Smooth muscle cell (in vitro differentiated cells): Measurements from ENCODE around the gene MEX3A. TPM values are rescaled to one million over a fixed set of nuclear protein-coding genes. Genes with fewer than 3 reads are reported as not detected.

Experiments
- DNase-seq: peaks from one replicate; lab custom pipeline; 2025; ENCODE audit not compliant: unreplicated experiment; lab: John Stamatoyannopoulos, UW
- H2AFZ ChIP-seq: fragments of 200-600 bp; sonication (generic); 2 replicates; pipeline ENCODE4 v1.6.0; 2016; ENCODE audit warnings: antibody characterized with exemption, low read depth, mild to moderate bottlenecking
- H3F3A ChIP-seq: fragments of 200-600 bp; sonication (generic); 2 replicates; pipeline ENCODE4 v1.6.0; 2017; ENCODE audit warnings: antibody characterized with exemption, low read depth
- H3K27ac ChIP-seq: fragments of 200-600 bp; sonication (generic); 2 replicates; pipeline ENCODE4 v1.5.1; 2016; ENCODE audit warnings: low read depth, mild to moderate bottlenecking
- H3K27me3 ChIP-seq: fragments of 200-600 bp; sonication (generic); 2 replicates; pipeline ENCODE4 v1.6.1; 2016; ENCODE audit warnings: low read depth, mild to moderate bottlenecking
- H3K36me3 ChIP-seq: fragments of 200-600 bp; sonication (generic); 2 replicates; pipeline ENCODE4 v1.5.1; 2016; ENCODE audit warnings: low read depth
- H3K4me1 ChIP-seq: fragments of 200-600 bp; sonication (generic); 2 replicates; pipeline ENCODE4 v1.5.1; 2016; ENCODE audit warnings: low read depth
- H3K4me2 ChIP-seq: fragments of 200-600 bp; sonication (generic); 2 replicates; pipeline ENCODE4 v1.6.0; 2016; ENCODE audit warnings: mild to moderate bottlenecking
- H3K4me3 ChIP-seq: fragments of 200-600 bp; sonication (generic); 2 replicates; pipeline ENCODE4 v1.5.1; 2016; ENCODE audit warnings: mild to moderate bottlenecking
- H3K79me2 ChIP-seq: fragments of 200-600 bp; sonication (generic); 2 replicates; pipeline ENCODE4 v1.6.0; 2016; ENCODE audit warnings: low read depth, mild to moderate bottlenecking
- H3K9ac ChIP-seq: fragments of 200-600 bp; sonication (generic); 2 replicates; pipeline ENCODE4 v1.6.0; 2016; ENCODE audit warnings: low read depth
- H3K9me3 ChIP-seq: fragments of 200-600 bp; sonication (generic); replicated peaks from 2 replicates; pipeline ENCODE4 v1.5.1; 2016; ENCODE audit warnings: low read depth
- H4K20me1 ChIP-seq: fragments of 200-600 bp; sonication (generic); 2 replicates; pipeline ENCODE4 v1.6.0; 2016; ENCODE audit warnings: low read depth
- WGBS: methylation state at CpG from one replicate; pipeline ENCODE4 v1.1.7; 2016; ENCODE audit warnings: low lambda C conversion rate; 5-methylcytosine and 5-hydroxymethylcytosine counted together
- polyA plus RNA-seq: library from polyadenylated mRNA; unstranded; fragments of >200 nt; fragmentation: Nextera tagmentation; extraction: Ambion mirVana; gene quantifications from 2 replicates; pipeline ENCODE4 v1.2.1, GENCODE V29; 2016
- total RNA-seq: library from RNA; depleted of rRNA; stranded (reverse); fragments of >200 nt; gene quantifications from 2 replicates; pipeline ENCODE4 v1.2.3, GENCODE V29; 2014
- TF ChIP-seq, protein P1 (sequence below): fragments of 200-600 bp; sonication (generic); IDR thresholded peaks from 2 replicates; pipeline ENCODE4 v1.5.1; 2017; ENCODE audit warnings: borderline replicate concordance, mild to moderate bottlenecking, antibody characterized with exemption; ENCODE audit not compliant: insufficient read depth, poor library complexity, severe bottlenecking

The MEX3A gene
- total and polyA plus RNA-seq, 2 experiments from 2014 or later: 10.5 to 13.8 TPM

DNA sequence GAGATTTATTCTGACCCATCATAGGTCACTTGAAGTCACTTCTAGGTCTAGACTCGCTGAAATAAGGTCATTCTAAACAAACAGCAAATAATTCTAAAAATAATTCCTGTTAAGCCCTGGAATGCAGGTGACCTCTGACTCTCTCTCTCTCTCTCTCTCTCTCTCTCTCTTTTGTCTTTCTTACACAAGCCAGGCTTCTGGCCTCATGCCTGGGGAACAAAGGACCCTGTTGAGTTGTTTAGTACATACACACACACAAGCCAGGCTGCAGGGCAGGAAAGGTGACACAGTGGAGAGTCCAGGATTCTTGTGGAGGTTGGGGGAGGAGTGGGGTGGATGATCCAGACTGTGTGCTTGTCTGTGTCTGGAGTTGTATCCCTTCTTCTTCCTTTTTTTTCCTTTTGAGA lies 4.0 kb upstream of the MEX3A start:
- TF ChIP-seq, protein P1, sequence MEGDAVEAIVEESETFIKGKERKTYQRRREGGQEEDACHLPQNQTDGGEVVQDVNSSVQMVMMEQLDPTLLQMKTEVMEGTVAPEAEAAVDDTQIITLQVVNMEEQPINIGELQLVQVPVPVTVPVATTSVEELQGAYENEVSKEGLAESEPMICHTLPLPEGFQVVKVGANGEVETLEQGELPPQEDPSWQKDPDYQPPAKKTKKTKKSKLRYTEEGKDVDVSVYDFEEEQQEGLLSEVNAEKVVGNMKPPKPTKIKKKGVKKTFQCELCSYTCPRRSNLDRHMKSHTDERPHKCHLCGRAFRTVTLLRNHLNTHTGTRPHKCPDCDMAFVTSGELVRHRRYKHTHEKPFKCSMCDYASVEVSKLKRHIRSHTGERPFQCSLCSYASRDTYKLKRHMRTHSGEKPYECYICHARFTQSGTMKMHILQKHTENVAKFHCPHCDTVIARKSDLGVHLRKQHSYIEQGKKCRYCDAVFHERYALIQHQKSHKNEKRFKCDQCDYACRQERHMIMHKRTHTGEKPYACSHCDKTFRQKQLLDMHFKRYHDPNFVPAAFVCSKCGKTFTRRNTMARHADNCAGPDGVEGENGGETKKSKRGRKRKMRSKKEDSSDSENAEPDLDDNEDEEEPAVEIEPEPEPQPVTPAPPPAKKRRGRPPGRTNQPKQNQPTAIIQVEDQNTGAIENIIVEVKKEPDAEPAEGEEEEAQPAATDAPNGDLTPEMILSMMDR: no peak
- 50% methylated on average over 1 of the region's 1 CpG for WGBS
- H3K9ac ChIP-seq: no peak overlapping the region
- no peak overlapping the region for H2AFZ ChIP-seq
- H4K20me1 ChIP-seq: peaks cover 50% of the 10 kb centered on the region
- H3K4me3 ChIP-seq: no peak overlapping the region
- DNase-seq: no peak
- H3K9me3 ChIP-seq: no peaks in the 10 kb centered on the region
- H3K79me2 ChIP-seq: peaks cover 62% of the 10 kb centered on the region
- H3K36me3 ChIP-seq: no peaks in the 10 kb centered on the region
- no peaks in the 10 kb centered on the region for H3K27me3 ChIP-seq
- H3K4me1 ChIP-seq: peaks cover 37% of the 10 kb centered on the region
- peaks cover 5% of the 10 kb centered on the region for H3F3A ChIP-seq
- H3K27ac ChIP-seq: peak overlapping the region; percentile 69
- no peak overlapping the region for H3K4me2 ChIP-seq

DNA sequence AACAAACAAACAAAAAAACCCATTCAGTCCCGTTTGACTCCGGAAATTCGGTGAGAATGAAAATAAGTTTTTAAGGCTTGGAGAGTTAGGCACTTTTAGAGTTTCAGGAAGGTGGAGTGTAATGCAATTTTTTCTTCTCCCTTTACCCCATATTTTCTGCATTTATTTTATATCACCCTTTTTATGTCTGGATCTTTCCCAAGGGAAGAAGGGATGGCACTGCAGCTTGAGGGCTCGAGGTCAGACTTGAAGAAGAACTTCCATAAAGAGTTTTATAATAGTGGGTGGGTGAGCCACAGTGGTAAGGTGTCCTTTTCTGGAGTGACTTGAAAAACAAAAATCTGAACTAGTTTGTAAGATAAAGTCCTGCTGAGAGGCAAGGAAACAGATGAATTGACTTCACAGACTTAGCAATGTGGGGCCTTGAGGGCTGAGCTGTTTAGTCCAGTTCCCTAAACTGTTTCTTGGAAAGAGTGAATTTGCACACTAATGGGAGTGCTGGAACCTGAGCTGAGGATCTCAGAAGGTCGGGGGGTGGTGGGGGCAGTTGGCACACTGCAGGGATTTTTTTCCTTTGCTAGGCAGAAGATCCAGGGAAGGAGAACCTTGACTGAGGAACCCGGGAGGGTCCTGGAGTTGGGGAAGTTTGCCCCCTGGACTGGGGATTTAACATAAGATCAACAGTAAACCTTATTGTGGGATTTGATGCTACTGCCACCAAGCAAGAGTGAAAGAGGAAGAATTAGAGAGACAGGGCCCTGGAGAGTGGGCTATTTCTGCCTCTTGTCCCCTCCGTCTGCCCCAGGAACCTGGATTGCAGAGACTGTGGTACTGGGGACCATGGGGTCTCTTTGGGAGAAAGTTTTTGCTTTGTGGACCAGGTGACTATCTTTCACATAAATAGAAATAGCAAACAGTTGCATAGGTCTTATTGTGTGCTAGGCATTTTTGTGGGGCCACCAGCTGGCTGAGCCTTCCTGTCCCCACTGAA lies 1.8 kb upstream of the MEX3A start:
- DNase-seq: no peak
- Histone ChIP-seq H3K27me3 (no peaks in the 10 kb centered on the region), H3K9me3 (no peaks in the 10 kb centered on the region), H3K9ac (peak overlapping the region; percentile 74), H3K4me3 (peak overlapping the region; percentile 93), H4K20me1 (peaks cover 54% of the 10 kb centered on the region), H3F3A (peaks cover 9% of the 10 kb centered on the region), H2AFZ (no peak overlapping the region), H3K4me2 (peak overlapping the region; percentile 100), H3K79me2 (peaks cover 82% of the 10 kb centered on the region), H3K27ac (peak overlapping the region; percentile 56), H3K36me3 (no peaks in the 10 kb centered on the region), H3K4me1 (peaks cover 49% of the 10 kb centered on the region)
- TF ChIP-seq, protein P1: no peak
- 33% methylated on average over 7 of the region's 7 CpGs for WGBS

DNA sequence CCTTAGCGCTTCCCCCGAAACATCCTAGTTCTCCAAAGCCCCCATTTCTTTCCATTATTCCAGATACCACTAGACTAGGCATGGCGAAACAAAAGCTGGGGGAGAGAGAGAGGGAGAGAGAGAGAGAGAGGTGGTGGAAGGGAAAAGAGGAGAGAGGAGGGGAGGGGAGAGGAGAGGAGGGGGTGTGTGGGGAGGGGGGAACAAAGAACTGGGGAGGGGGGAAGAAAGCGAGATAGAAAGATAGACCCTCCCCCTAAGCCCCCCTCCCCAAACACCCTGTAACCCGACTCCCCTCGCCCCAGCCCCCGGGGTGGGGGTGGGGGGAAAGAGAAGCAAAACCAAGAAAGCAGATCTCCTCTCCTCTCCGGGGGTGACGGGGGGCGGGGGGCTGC lies 352 bp downstream of the MEX3A start:
- Histone ChIP-seq H3K4me2 (peak overlapping the region; percentile 100), H3K79me2 (peaks cover 77% of the 10 kb centered on the region), H2AFZ (no peak overlapping the region), H3K4me3 (peak overlapping the region; percentile 93), H3K9ac (peak overlapping the region; percentile 74), H3K4me1 (peaks cover 53% of the 10 kb centered on the region), H3K27ac (peak overlapping the region; percentile 9), H3K27me3 (no peaks in the 10 kb centered on the region), H3K36me3 (no peaks in the 10 kb centered on the region), H4K20me1 (peaks cover 68% of the 10 kb centered on the region), H3K9me3 (no peaks in the 10 kb centered on the region), H3F3A (peaks cover 8% of the 10 kb centered on the region)
- TF ChIP-seq, protein P1: no peak
- WGBS: 4% methylated on average over 5 of the region's 10 CpGs
- no peak for DNase-seq
